ENCODE data around the gene FBXL20.

The FBXL20 gene

GRCh38 chr17:39284685-39285084 is 116.7 kb downstream of the FBXL20 start:
- no peaks in the 10 kb centered on the region for H3K79me2 ChIP-seq (ENCODE audit: insufficient read depth, low read length)
- H3K4me3 ChIP-seq (ENCODE audit: low read length, poor library complexity, severe bottlenecking): no peak overlapping the region
- H3K27me3 ChIP-seq (ENCODE audit: insufficient read depth, low read length, poor library complexity, severe bottlenecking): no peaks in the 10 kb centered on the region
- no peak overlapping the region for H3K4me2 ChIP-seq (ENCODE audit: low read depth, low read length, poor library complexity, severe bottlenecking)
- no peaks in the 10 kb centered on the region for H3F3A ChIP-seq (ENCODE audit: low read depth)
- no peaks in the 10 kb centered on the region for H3K36me3 ChIP-seq (ENCODE audit: insufficient read depth, low read length)
- H4K20me1 ChIP-seq (ENCODE audit: insufficient read depth, low read length, poor library complexity, severe bottlenecking): no peaks in the 10 kb centered on the region
- H3K9me2 ChIP-seq (replicated peaks; ENCODE audit: low read depth, low read length): no peaks in the 10 kb centered on the region
- no peaks in the 10 kb centered on the region for H3K4me1 ChIP-seq (ENCODE audit: insufficient read depth, low read length, poor library complexity, severe bottlenecking)
- H3K9ac ChIP-seq (ENCODE audit: low read depth, low read length, poor library complexity, severe bottlenecking): no peak overlapping the region
- H2AFZ ChIP-seq (ENCODE audit: low read length): no peak overlapping the region
- no peak for TF ChIP-seq CTCF (conservative IDR thresholded peaks at IDR 0.05; ENCODE audit: low read length)
- no peak for TF ChIP-seq EZH2phosphoT487 (IDR thresholded peaks at IDR 0.05; ENCODE audit: borderline replicate concordance)
- H3K9me3 ChIP-seq (ENCODE audit: insufficient read depth, low read depth, low read length): no peaks in the 10 kb centered on the region

GRCh38 chr17:39283896-39284295 is 117.5 kb downstream of the FBXL20 start:
- no peaks in the 10 kb centered on the region for H3F3A ChIP-seq (ENCODE audit: low read depth)
- H3K4me3 ChIP-seq (ENCODE audit: low read length, poor library complexity, severe bottlenecking): no peak overlapping the region
- no peak overlapping the region for H2AFZ ChIP-seq (ENCODE audit: low read length)
- H3K9me3 ChIP-seq (ENCODE audit: insufficient read depth, low read depth, low read length): no peaks in the 10 kb centered on the region
- no peak overlapping the region for H3K4me2 ChIP-seq (ENCODE audit: low read depth, low read length, poor library complexity, severe bottlenecking)
- TF ChIP-seq CTCF (conservative IDR thresholded peaks at IDR 0.05; ENCODE audit: low read length) (no peak), EZH2phosphoT487 (IDR thresholded peaks at IDR 0.05; ENCODE audit: borderline replicate concordance) (no peak)
- no peak overlapping the region for H3K9ac ChIP-seq (ENCODE audit: low read depth, low read length, poor library complexity, severe bottlenecking)
- H3K79me2 ChIP-seq (ENCODE audit: insufficient read depth, low read length): no peaks in the 10 kb centered on the region
- H3K9me2 ChIP-seq (replicated peaks; ENCODE audit: low read depth, low read length): no peaks in the 10 kb centered on the region
- no peaks in the 10 kb centered on the region; the same call in 1 of the 2 replicates for H3K36me3 ChIP-seq (ENCODE audit: insufficient read depth, low read length)
- no peaks in the 10 kb centered on the region for H4K20me1 ChIP-seq (ENCODE audit: insufficient read depth, low read length, poor library complexity, severe bottlenecking)
- no peaks in the 10 kb centered on the region for H3K27me3 ChIP-seq (ENCODE audit: insufficient read depth, low read length, poor library complexity, severe bottlenecking)
- no peaks in the 10 kb centered on the region for H3K4me1 ChIP-seq (ENCODE audit: insufficient read depth, low read length, poor library complexity, severe bottlenecking)

- no peak for TF ChIP-seq CTCF (conservative IDR thresholded peaks at IDR 0.05; ENCODE audit: low read length)
- no peak for TF ChIP-seq EZH2phosphoT487 (IDR thresholded peaks at IDR 0.05; ENCODE audit: borderline replicate concordance)
- Histone ChIP-seq H3K4me1 (ENCODE audit: insufficient read depth, low read length, poor library complexity, severe bottlenecking) (no peaks in the 10 kb centered on the region), H3K27me3 (ENCODE audit: insufficient read depth, low read length, poor library complexity, severe bottlenecking) (no peaks in the 10 kb centered on the region), H3F3A (ENCODE audit: low read depth) (no peaks in the 10 kb centered on the region), H3K9me3 (ENCODE audit: insufficient read depth, low read depth, low read length) (no peaks in the 10 kb centered on the region), H3K9ac (ENCODE audit: low read depth, low read length, poor library complexity, severe bottlenecking) (no peak overlapping the region), H3K79me2 (ENCODE audit: insufficient read depth, low read length) (no peaks in the 10 kb centered on the region), H3K9me2 (replicated peaks; ENCODE audit: low read depth, low read length) (no peaks in the 10 kb centered on the region), H2AFZ (ENCODE audit: low read length) (no peak overlapping the region), H3K4me2 (ENCODE audit: low read depth, low read length, poor library complexity, severe bottlenecking) (no peak overlapping the region), H4K20me1 (ENCODE audit: insufficient read depth, low read length, poor library complexity, severe bottlenecking) (no peaks in the 10 kb centered on the region), H3K4me3 (ENCODE audit: low read length, poor library complexity, severe bottlenecking) (no peak overlapping the region), H3K36me3 (ENCODE audit: insufficient read depth, low read length) (no peaks in the 10 kb centered on the region; the same call in 1 of the 2 replicates)
Observed at GRCh38 chr17:39283098-39283497, 118.3 kb downstream of the FBXL20 start.

Data from Loucy (cell line).